ENCODE results near the gene APBB2.

- TF ChIP-seq CTCF (IDR thresholded peaks at IDR 0.05) (no peak), POLR2A (IDR thresholded peaks at IDR 0.05) (no peak)
Measured at GRCh38 chr4:40957281-40957680, 257.1 kb downstream of the APBB2 start.
